GM12878 (cell line): ENCODE measurements around the gene ITPRIPL2.

Experiments used
- BRCA1 ChIP-seq: IDR thresholded peaks from 2 replicates; pipeline ENCODE4 v1.6.1; 2011; ENCODE audit warnings: low read depth, low read length, improper control_type of control experiment
- EED ChIP-seq: sonication (generic); IDR thresholded peaks from 2 replicates; pipeline ENCODE4 v1.6.1; 2016; ENCODE audit warnings: antibody characterized with exemption, low read depth
- EZH2 ChIP-seq: IDR thresholded peaks from 2 replicates; pipeline ENCODE4 v1.6.1; 2012; ENCODE audit warnings: low read depth, mild to moderate bottlenecking, control low read depth, inconsistent platforms, low read length, borderline replicate concordance; ENCODE audit not compliant: control insufficient read depth
- POLR2AphosphoS5 ChIP-seq: IDR thresholded peaks from 2 replicates; pipeline ENCODE4 v1.6.1; 2011; ENCODE audit warnings: mild to moderate bottlenecking, low read length, inconsistent platforms

GRCh38 chr16:19094542-19095365 is 19.0 kb upstream of the ITPRIPL2 start:
- TF ChIP-seq BRCA1 (no peak), EED (no peak), POLR2AphosphoS5 (no peak), EZH2 (no peak)
